GM21381 (cell line): ENCODE data around the gene KIF14.

Source experiments
- ATAC-seq: cut with Tn5 transposase; IDR thresholded peaks from one replicate; pipeline ENCODE4 v1.9.1; 2021; ENCODE audit warnings: mild to moderate bottlenecking, moderate library complexity; ENCODE audit not compliant: unreplicated experiment

Gene KIF14

DNA sequence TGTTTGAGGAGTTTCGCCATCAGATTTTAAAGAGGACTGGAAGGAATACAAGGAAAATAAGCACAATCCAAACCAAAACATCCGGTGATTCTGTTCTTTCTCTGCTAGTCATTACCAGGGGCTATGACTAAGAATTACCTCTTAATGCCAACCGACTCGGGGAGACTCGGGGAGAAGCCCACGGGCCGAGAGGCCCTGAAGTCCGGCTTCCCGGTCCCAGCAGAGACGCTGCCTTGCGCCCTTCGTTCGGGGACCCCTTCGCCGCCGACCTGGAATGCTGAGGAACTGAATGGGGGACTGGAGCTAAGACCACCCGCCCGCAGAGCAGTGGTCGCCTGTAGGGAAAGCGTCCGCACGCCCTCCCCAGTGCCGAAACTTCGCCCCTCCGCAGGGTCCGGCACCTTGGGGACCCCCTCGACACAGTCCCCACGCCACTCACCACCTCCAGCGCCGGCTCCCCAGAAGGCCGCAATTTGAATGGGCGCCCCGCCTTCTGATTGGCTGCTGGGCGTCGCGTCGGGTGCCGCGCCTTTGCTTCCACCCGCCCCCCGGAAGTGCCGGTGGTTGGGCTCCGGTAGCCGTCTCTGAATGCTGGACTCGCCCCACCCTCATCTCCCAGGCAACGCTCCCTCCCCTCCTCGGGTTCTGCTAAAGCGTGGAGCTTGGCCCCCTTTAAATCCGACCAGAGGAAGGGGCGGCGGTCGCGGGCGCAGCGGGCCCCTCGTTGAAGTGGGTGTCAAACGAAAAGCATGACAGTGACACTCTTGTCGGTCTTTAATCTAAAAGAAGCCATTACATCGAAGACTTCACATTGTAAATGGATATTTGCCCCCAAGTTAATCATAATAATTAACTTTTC lies at the start of gene KIF14:
TSS of gene KIF14 (minus strand) at position 479 of the 859 bp plus-strand sequence. CDS start 2,028 bp downstream, outside the sequence.
- ATAC-seq = peak; percentile 92

GRCh38 chr1:200669314-200670241 lies 49.0 kb upstream of the KIF14 start, which contains the start of gene DDX59:
Gene DDX59 (minus strand): TSS chr1:200669907. CDS start chr1:200666740, 3,167 bp downstream.
- ATAC-seq = peak; percentile 85

DNA sequence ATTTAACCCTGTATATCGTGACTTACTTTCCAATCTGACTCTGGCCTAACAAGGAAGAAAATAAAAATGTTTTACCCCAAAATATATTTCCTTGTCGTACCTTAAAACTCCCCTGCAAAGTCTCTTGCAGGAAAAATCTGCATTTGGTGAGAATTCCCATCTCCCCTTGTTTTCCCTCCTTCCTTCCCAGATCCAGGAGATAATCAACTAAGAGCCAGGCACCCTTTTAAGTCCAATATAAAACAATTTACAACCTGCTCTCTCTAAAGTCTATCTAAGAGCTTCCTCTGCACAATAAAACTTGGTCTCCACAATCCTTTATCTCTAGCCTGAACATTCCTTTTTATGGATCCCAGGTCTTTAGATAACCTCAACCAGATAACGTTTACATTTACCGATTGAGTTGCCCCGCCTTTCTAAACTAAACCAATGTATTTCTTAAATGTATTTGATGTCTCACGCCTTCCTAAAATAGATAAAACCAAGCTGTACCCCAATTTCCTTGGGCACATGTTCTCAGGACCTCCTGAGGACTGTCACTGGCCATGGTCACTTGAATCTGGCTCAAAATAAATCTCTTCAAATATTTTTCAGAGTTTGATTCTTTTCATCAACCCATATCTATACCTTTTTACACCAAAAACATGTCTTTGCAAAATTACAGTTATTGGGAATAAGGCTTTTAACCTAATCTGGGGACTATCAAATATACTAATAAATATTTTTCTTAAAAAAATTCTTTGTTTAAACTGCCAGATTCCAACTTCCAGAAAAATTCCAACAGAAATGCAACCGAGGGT lies 48.2 kb upstream of the KIF14 start:
- ATAC-seq = no peak

- no peak for ATAC-seq
Measured at GRCh38 chr1:200666309-200666708, 45.8 kb upstream of the KIF14 start.

DNA sequence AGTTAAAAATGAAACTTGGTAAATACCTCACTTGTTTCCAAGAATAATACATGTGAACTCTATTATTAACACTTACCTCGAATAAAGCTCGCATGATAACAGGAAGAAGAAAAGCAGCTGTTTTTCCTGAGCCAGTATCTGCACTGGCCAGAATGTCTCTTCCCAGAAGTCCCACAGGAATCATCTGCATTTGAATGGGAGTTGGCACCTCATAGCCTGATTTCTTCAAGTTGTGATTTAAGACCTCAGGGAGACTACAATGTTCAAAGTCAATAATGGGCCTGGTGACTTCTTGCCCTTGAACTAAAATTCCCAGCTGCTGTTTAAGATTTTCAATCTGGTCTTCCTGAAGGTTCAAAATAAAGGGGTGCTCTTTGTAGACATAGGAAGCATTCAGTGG lies 45.3 kb upstream of the KIF14 start:
- ATAC-seq = no peak

GRCh38 chr1:200660719-200661118 lies 40.2 kb upstream of the KIF14 start:
- ATAC-seq = no peak

DNA sequence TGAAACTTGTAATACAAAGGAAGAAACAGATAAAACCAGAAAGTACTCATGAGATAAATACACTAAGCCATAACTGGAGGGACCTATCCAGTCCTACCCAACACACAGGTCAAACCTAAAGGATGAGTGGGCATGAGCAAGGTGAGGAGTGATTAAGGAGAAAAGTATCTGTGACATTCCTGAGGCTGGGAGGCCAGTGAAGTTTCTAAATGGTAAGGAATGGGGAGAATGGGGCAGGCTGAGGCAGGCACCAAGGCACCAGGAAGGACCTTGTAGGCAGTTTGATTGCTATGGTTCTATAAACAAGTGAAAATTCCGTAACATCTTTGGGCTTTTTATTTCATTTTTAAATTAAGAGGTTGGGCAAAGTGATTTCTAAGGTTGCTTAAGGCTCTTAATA lies 38.7 kb upstream of the KIF14 start:
- ATAC-seq = no peak

GRCh38 chr1:200658037-200658818 lies 37.7 kb upstream of the KIF14 start:
- ATAC-seq = no peak

DNA sequence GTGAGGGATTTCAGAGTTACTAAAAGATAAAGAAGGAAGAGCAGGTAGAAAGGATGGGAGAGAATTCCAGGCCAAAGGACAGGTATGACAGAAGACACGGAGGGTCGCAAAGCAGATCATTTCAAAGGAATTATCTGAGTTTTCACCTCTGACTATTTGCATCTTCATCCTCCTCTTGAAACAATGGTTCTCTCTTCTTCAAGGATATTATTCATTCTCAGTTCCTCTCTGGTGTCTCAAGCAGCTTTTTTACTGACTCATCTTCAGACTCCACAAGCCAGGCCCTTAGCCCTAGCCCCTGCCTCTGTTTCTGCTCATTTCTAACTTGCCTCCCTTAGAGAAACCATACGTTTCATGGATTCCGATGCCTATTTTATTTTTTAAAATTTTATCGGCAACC lies 34.1 kb upstream of the KIF14 start:
- peak; percentile 89 for ATAC-seq

GRCh38 chr1:200653022-200653462 lies 32.5 kb upstream of the KIF14 start:
- no peak for ATAC-seq

DNA sequence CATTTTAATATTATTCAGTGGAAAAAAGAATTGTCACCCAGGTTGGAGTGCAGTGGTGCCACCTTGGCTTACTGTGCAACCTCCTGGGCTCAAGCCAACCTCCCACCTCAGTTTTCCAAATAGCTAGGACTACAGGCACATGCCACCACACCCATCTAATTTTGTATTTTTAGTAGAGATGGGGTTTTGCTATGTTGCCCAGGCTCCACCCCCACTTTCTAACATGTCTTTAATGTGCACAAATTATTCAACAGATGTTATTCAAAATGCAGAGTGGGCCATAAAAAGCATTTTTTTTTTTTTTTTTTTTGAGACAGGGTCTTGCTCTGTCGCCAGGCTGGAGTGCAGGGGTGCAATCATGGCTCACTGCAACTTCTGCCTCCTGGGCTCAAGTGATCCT lies 31.8 kb upstream of the KIF14 start:
- no peak for ATAC-seq

- ATAC-seq = no peak
Measured at GRCh38 chr1:200646515-200646914, 26.0 kb upstream of the KIF14 start.

- no peak for ATAC-seq
Measured at GRCh38 chr1:200644021-200644420, 23.5 kb upstream of the KIF14 start.

DNA sequence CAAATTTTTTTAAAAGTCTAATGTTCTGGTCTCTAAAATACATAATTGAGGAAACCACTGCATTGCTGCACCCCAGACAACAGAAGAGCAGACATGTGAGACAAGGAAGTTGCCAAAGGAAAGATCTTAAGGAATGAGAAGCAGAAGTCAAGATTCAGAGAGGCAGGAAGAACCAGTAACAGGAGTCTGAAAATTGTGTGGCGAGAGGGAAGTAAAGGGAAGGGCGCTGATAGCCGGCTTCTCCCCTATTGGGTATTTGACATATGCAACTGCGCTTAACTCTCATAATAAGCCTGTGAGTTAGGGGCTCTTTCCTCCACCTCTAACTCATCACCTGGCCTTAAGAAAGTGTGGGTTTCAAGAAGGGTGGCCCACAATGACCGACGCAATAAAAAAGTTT lies 21.9 kb upstream of the KIF14 start:
- no peak for ATAC-seq

DNA sequence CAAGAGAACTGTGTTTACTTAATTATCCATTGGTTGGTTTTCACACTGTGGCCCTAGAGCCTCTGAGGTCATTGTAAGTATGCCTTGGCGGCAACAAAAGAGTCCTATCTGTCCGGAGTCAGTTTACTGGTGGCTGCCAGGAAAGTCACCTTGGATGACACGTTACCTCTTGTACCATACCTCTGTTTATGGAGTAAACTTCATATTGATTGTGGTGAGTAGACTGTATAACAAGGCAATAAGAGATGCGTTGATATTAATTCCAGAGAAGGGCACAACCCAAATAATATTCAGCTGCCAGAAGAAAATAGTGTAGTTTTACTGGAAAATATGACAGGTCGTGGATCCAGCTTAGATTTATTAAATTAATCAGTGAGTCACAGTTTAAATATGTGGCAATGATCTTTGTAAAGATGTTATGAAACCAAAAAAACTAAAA lies 20.4 kb upstream of the KIF14 start:
- no peak for ATAC-seq

- no peak for ATAC-seq
Measured at GRCh38 chr1:200640373-200640962, 19.9 kb upstream of the KIF14 start.

DNA sequence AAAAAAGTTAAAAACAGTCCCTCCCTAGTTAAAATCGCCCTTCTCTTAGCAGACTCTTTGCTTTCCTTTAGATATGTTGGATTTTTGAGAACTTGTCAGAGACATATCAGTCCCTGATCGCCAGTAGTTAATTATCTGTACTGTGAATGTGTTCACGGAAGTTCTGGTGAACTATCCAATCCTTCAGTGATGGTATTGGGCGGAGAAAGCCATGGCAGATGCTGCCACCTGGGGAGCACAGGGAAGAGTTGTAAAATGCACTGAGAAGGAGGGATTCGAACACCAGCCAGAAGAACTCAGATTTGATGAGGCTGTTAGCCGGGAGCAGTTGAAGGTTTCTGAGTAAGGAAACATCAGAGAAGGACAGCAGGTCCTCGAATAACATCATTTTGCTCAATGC lies 17.5 kb upstream of the KIF14 start:
- no peak for ATAC-seq

DNA sequence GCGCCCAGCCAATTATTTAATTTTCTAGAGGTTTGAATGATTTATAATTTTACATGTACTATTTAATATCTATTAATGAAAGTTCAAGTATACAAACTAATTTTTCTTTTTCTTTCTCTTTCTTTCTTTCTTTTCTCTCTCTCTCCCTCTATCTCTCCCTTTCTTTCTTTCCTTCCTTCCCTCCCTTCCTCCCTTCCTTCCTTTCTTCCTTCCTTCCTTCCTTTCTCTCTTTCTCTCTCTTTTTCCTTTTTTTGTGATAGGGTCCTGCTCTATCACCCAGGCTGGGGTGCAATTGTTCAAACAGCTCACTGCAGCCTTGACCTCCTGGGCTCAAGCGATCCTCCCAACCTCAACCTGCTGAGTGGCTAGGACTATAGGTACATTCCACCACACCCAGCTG lies 16.1 kb upstream of the KIF14 start:
- no peak for ATAC-seq

- ATAC-seq = no peak
Measured at GRCh38 chr1:200634261-200635122, 13.9 kb upstream of the KIF14 start.
